B cell (primary cell): Measurements from ENCODE around the gene ZNF174. TPM values are rescaled to one million over a fixed set of nuclear protein-coding genes. Genes with fewer than 3 reads are reported as not detected.

Source experiments
- ATAC-seq: fragments of 200-7000 bp; cut with Tn5 transposase; one replicate; pipeline ENCODE4 v1.10.0; 2021; ENCODE audit warnings: low read depth, mild to moderate bottlenecking, moderate number of reproducible peaks, moderate library complexity
- CTCF ChIA-PET: fragments of 350-600 bp; sonication (Branson Sonifier 250); formaldehyde crosslinking; loops from one replicate; lab custom pipeline; 2021; ENCODE audit warnings: antibody characterized with exemption, inconsistent platforms; lab: Charles Lee
- POLR2A ChIA-PET: fragments of 350-600 bp; sonication (Branson Sonifier 250); formaldehyde crosslinking; loops from one replicate; lab custom pipeline; 2021; ENCODE audit warnings: antibody characterized with exemption; lab: Charles Lee
- DNase-seq: peaks from one replicate; pipeline ENCODE4 v3.0.0; 2013
- H2AFZ ChIP-seq: 2 replicates; pipeline ENCODE4 v1.6.1; 2012; ENCODE audit warnings: mild to moderate bottlenecking, low read depth, low read length; ENCODE audit not compliant: insufficient read depth, poor library complexity, severe bottlenecking
- H3K27ac ChIP-seq, 2 donors: 1 replicate in 1 of 2; 2 replicates in 1 of 2; pipeline ENCODE4 v1.5.1; 2012 to 2013; ENCODE audit warnings: low read length in 2 of 2, mild to moderate bottlenecking in 2 of 2, moderate library complexity in 1 of 2
- H3K27me3 ChIP-seq, 4 experiments: fragments of 200-600 bp in 1 of 4; sonication (generic) in 1 of 4; replicated peaks in 1 of 4; 1 replicate in 2 of 4; 2 replicates in 2 of 4; pipeline versions ENCODE4 v1.6.1 to v1.7.0; 2013 to 2016; ENCODE audit warnings: low read length in 3 of 4, mild to moderate bottlenecking in 2 of 4, mixed read lengths in 1 of 4, moderate library complexity in 1 of 4; ENCODE audit not compliant: insufficient read depth in 4 of 4, control insufficient read depth in 3 of 4; ENCODE audit errors: control extremely low read depth in 1 of 4
- H3K36me3 ChIP-seq, 2 experiments: replicated peaks in 1 of 2; 1 replicate in 1 of 2; 2 replicates in 1 of 2; pipeline versions ENCODE4 v1.6.1 to v1.7.1; 2013; ENCODE audit warnings: low read length in 1 of 2; ENCODE audit not compliant: insufficient read depth in 2 of 2, control insufficient read depth in 1 of 2; ENCODE audit errors: control extremely low read depth in 1 of 2, extremely low read depth in 1 of 2
- H3K4me1 ChIP-seq, 2 donors: fragments of 200-600 bp in 1 of 2; sonication (generic) in 1 of 2; 1 replicate in 1 of 2; 2 replicates in 1 of 2; pipeline versions ENCODE4 v1.5.1 to v1.6.1; 2013 to 2017; ENCODE audit warnings: low read length in 2 of 2; ENCODE audit not compliant: control insufficient read depth in 2 of 2, insufficient read depth in 2 of 2
- H3K4me2 ChIP-seq: replicated peaks from 2 replicates; pipeline ENCODE3; 2012; ENCODE audit warnings: mild to moderate bottlenecking, low read depth, low read length; ENCODE audit not compliant: poor library complexity, severe bottlenecking
- H3K4me3 ChIP-seq, 5 experiments: fragments of 200-600 bp in 1 of 5; sonication (generic) in 1 of 5; 1 replicate in 3 of 5; 2 replicates in 2 of 5; pipeline versions ENCODE4 v1.5.1 to v1.7.0; 2011 to 2016; ENCODE audit warnings: low read length in 4 of 5, mild to moderate bottlenecking in 4 of 5, low read depth in 2 of 5, control low read depth in 1 of 5, moderate library complexity in 1 of 5; ENCODE audit not compliant: insufficient read depth in 1 of 5; ENCODE audit errors: control extremely low read depth in 1 of 5, extremely low read depth in 1 of 5
- H3K79me2 ChIP-seq: fragments of 200-600 bp; sonication (generic); one replicate; pipeline ENCODE4 v1.6.0; 2016; ENCODE audit warnings: low read length; ENCODE audit not compliant: control insufficient read depth, insufficient read depth
- H3K9ac ChIP-seq: fragments of 200-600 bp; sonication (generic); 2 replicates; pipeline ENCODE4 v1.6.1; 2017; ENCODE audit warnings: mild to moderate bottlenecking, low read length, moderate library complexity
- H3K9me3 ChIP-seq, 3 donors: one replicate each; pipeline versions ENCODE4 v1.6.1 to v1.7.1; 2013; ENCODE audit warnings: low read length in 2 of 3; ENCODE audit not compliant: control insufficient read depth in 2 of 3, insufficient read depth in 1 of 3; ENCODE audit errors: control extremely low read depth in 1 of 3
- H4K20me1 ChIP-seq: 2 replicates; pipeline ENCODE4 v1.6.0; 2012; ENCODE audit warnings: mild to moderate bottlenecking, low read length; ENCODE audit not compliant: insufficient read depth, control insufficient read depth, poor library complexity, severe bottlenecking
- H3K27ac Mint-ChIP-seq: one replicate; pipeline ENCODE4 v1.8.0; 2021; ENCODE audit warnings: mixed read lengths
- H3K27me3 Mint-ChIP-seq: one replicate; pipeline ENCODE4 v1.8.0; 2021; ENCODE audit warnings: mixed read lengths
- H3K4me1 Mint-ChIP-seq: one replicate; pipeline ENCODE4 v1.8.0; 2021; ENCODE audit warnings: mixed read lengths
- H3K4me3 Mint-ChIP-seq: one replicate; pipeline ENCODE4 v1.8.0; 2021; ENCODE audit warnings: mixed read lengths
- H3K9me3 Mint-ChIP-seq: one replicate; pipeline ENCODE4 v1.8.0; 2022; ENCODE audit warnings: mixed read lengths; ENCODE audit not compliant: insufficient read depth
- CTCF ChIP-seq: fragments of 200-600 bp; IDR thresholded peaks from one replicate; pipeline ENCODE4 v1.8.0; 2022; ENCODE audit warnings: antibody characterized with exemption, mild to moderate bottlenecking
- EZH2 ChIP-seq: IDR thresholded peaks from 2 replicates; pipeline ENCODE4 v1.6.1; 2012; ENCODE audit warnings: borderline replicate concordance, low read depth, mild to moderate bottlenecking, moderate library complexity, low read length; ENCODE audit not compliant: insufficient read depth, poor library complexity, severe bottlenecking
- whole genome bisulfite sequencing: methylation state at CpG from one replicate; pipeline ENCODE4 v1.1.5; 2013; ENCODE audit warnings: missing lambda C conversion rate; ENCODE audit not compliant: insufficient coverage; 5-methylcytosine and 5-hydroxymethylcytosine counted together
- intact Hi-C: fragments of 100-400 bp; cut with micrococcal nuclease; formaldehyde crosslinking; loops from one replicate; pipeline ENCODE4 v1.10.0; 2022
- polyA minus RNA-seq: library from RNA; depleted of rRNA, polyadenylated mRNA; stranded (reverse); fragments of >200 nt; gene quantifications from 2 replicates; pipeline ENCODE4 v1.2.3, GENCODE V29; 2012
- polyA plus RNA-seq: library from polyadenylated mRNA; depleted of rRNA; stranded (reverse); fragments of >200 nt; gene quantifications from 2 replicates; pipeline ENCODE4 v1.2.3, GENCODE V29; 2012
- total RNA-seq, 2 donors: library from RNA; stranded (reverse); fragments of 120-200 nt in 1 of 2; gene quantifications; 1 replicate in 1 of 2; 2 replicates in 1 of 2; pipeline versions ENCODE4 v1.2.3 to v1.2.4, GENCODE V29; 2013 to 2022

Gene ZNF174
- total RNA-seq (12.7 and 13.3 TPM in 2 replicates), polyA plus RNA-seq (3.1 and 6.7 TPM in 2 replicates), polyA minus RNA-seq (6.2 and 6.8 TPM in 2 replicates)
- total RNA-seq (2013): 9.5 TPM

- peak within 1 kb of the TSS; percentile 93 for H2AFZ ChIP-seq
- H3K4me1 Mint-ChIP-seq: peaks cover 50% of the 10 kb centered on the region
- no peaks in the 10 kb centered on the region for H4K20me1 ChIP-seq
- peaks cover 3 to 22% (median 11%) of the 10 kb centered on the region in 3 donors for H3K9me3 ChIP-seq
- peaks cover 11 to 23% of the 10 kb centered on the region in 2 donors for H3K4me1 ChIP-seq
- ChIA-PET CTCF (interaction anchor here (0.5 to 1.7 kb wide), 6 partner anchors 9 to 129 kb away, joined by 3 to 7 read pairs (median 5); partner anchors contain the start of genes NAA60 and ZNF597), POLR2A (interaction anchor here (0.5 to 1.8 kb wide), 8 partner anchors 9 to 267 kb away, joined by 3 to 13 read pairs (median 7); partner anchors contain the start of genes NAA60, ZNF213, ZNF263 and ZNF597)
- H3K27me3 ChIP-seq: no peaks in the 10 kb centered on the region
- H3K4me3 Mint-ChIP-seq: peak within 1 kb of the TSS; percentile 98
- peak within 1 kb of the TSS; percentile 92 for H3K9ac ChIP-seq
- H3K27me3 Mint-ChIP-seq: no peaks in the 10 kb centered on the region
- intact Hi-C loops: loop anchor here (1.0 to 5.0 kb wide), 8 partner anchors 42 to 379 kb away; partner anchors contain the start of genes HCFC1R1, NAA60, THOC6 and TIGD7
- H3K9me3 Mint-ChIP-seq: peaks cover 8% of the 10 kb centered on the region
- peak within 1 kb of the TSS; percentile 97 for H3K27ac Mint-ChIP-seq
- H3K36me3 ChIP-seq: peaks cover 10 to 37% of the 10 kb centered on the region in 2 experiments
- peak within 1 kb of the TSS; percentile 59 to 84 (median 76) for H3K4me3 ChIP-seq
- under 1% methylated on average over 93 of the region's 95 CpGs for WGBS
- peak within 1 kb of the TSS; percentile 81 for H3K4me2 ChIP-seq
- no peak for TF ChIP-seq CTCF
- no peak for TF ChIP-seq EZH2
- H3K27ac ChIP-seq: peak within 1 kb of the TSS; percentile 13 to 80
- DNase-seq: peak; percentile 99
- H3K79me2 ChIP-seq: peaks cover 75% of the 10 kb centered on the region
- ATAC-seq: peak; percentile 97
Observed at GRCh38 chr16:3400779-3401688, at the start of gene ZNF174, which contains the start of gene ZSCAN32. Gene ZNF174 (plus strand): TSS chr16:3401215. CDS start chr16:3402005, 790 bp downstream. Gene ZSCAN32 (minus strand): TSS chr16:3401004. CDS start chr16:3397557, 3,447 bp downstream.
